AG08395 (cell line): ENCODE data around the gene POU2F2.
"Not testable (repeated sequence)": the region's sequence is repeated elsewhere in the genome, so short reads cannot be mapped to it uniquely, and the experiment has no call there.

Experiments
- DNase-seq: peaks from one replicate; pipeline ENCODE4 v3.0.0; 2012; ENCODE audit warnings: mixed read lengths, low spot score

POU2F2 gene

DNA sequence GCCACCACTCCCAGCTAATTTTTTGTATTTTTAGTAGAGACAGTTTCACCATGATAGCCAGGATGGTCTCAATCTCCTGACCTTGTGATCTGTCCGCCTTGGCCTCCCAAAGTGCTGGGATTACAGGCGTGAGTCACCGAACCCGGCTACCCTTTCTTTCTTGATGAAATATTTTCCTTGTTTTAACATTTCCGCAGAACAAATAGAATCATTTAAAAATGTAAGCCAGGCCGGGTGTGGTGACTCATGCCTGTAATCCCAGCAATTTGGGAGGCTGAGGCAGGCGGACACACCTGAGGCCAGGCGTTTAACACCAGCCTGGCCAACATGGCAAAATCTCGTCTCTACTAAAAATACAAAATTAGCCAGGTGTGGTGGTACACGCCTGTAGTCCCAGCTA lies 32.0 kb downstream of the POU2F2 start:
- not testable (repeated sequence) for DNase-seq

DNA sequence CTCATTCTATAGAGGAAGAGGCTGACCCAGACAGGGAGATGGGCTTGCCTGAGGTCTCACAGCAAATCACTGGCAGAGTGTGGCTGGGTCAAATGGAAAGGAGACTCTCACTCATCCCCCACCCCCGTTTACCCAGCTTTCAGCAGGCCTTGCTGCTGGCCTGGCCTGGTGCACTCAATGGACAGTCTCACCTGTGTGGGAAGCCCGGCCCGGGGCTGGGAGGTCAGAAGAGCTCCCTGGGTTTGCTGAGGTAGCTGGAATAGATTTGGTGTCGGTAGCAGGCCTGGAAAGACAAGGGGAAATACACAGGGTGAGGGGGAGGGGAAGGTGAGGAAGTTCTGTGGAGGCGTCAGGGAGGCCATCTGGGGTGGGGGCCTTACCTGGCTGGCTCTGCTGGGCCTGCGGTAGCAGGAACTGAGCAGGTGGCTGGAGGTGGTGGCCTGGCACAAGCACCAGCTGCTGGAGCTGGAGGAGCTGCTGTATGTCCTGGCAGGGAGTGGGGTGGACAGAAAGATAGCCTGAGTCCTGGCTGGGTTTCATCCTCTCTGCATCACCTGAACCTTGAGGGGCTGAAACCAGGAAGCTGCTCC lies 32.8 kb downstream of the POU2F2 start:
- no peak for DNase-seq

DNA sequence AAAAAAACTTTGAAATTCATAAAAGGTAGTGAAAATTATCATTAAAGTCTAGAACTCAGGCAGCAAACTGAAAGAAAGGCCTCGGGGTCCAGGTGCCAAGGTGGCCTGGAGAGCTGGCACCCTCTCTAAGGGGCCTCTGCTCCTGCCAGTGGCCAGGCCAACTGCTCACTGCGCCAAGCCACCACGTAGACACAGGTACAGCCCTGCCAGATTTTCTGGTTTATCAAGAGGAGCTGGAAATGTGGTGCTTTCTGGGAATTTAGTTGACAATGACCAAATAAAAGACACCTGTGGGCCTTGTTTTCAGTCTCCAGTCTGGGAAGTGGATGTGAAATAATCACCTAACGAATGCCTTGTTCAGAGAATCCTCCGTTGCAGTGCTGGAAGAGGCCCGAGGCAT lies 33.5 kb downstream of the POU2F2 start:
- DNase-seq: no peak

DNA sequence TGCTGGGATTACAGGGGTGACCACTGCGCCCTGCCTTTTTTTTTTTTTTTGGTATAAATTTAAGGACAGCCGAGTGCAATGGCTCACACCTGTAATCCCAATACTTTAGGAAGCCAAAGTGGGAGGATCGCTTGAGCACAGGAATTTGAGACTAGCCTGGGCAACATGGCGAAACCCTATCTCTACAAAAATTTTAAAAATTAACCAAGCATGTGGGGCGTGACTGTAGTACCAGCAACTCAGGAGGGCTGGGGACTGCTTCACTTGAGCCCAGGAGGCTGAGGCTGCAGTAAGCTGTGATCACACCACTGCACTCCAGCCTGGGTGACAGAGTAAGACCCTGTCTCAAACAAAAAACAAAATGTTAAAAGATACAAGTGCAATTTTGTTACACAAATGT lies 34.8 kb downstream of the POU2F2 start:
- DNase-seq: no peak

DNA sequence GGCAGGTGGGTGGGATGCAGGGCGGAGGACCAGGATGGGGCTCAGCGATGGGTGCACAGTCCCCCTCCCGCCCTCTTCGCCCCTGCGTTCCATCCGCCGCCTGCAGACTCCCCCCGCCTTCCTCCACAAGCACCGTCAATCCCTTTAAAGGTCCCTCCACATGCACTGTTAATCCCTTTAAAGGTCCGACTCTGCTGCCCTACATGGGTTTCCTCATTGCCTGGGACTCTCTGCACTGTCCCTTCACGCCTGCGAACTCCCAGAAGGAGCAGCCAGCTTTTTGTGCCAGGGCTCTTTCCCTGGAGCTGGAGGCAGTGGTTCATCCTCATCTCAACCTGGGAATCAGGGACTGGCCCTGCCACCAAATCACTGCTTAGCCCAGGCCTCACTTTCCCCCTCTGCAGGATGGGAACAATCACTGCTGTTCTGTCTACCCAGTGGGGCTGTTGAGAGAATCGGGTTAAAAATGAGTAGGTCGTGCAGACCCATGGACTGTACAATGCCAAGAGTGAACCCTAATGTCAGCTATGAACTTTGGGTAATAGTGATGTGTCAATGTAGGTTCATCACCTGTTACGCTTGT lies 35.9 kb downstream of the POU2F2 start:
- no peak for DNase-seq

DNA sequence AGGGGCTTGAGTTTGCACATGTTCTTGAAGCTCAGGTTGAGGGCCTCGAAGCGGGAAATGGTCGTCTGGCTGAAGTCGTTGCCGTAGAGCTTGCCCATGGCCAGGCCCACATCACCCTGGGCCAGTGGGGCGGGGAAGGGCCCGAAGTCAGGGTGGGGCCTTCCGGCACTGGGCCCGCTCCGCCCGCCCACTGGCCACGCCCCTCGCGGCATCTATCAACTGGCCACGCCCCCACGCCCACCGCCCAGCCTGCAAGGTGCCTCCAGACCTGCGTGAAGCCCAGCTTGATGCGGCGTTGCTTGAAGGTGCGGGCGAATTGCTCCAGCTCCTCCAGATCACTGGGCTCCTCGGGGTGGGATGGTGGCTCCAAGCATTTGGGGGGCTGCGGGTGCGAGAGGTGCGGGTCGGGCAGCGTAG lies 36.4 kb downstream of the POU2F2 start:
- no peak for DNase-seq

DNA sequence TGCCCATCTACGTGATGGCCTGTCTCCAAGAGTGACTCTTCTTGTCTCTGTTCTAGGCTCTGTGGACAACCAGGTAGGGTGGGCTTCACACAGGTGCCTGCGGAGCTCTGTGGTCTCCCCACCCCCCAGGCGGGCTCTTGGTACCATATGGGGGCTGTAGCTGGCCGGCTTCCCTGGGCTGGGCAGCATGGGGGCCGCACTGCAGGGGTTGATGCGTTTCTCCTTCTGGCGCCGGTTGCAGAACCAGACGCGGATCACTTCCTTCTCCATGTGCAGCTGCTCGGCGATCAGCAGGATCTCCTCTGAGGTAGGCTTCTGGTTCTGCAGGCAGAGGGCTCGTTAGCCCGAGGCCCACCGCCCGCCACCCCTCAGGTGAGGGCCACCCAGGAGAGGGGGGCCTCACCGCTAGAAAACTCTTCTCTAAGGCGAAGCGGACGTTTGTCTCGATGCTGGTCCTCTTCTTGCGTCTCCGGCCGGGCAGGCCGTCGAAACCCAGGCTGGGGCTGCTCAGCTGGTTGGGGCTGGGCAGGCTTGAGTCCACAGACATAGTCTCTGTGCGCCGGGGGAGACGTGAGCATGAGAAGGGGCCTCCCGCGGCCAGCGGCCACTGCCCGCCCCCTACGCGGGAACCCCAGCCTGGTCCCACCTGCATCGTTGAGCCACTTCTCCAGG lies 37.0 kb downstream of the POU2F2 start:
- DNase-seq: no peak

DNA sequence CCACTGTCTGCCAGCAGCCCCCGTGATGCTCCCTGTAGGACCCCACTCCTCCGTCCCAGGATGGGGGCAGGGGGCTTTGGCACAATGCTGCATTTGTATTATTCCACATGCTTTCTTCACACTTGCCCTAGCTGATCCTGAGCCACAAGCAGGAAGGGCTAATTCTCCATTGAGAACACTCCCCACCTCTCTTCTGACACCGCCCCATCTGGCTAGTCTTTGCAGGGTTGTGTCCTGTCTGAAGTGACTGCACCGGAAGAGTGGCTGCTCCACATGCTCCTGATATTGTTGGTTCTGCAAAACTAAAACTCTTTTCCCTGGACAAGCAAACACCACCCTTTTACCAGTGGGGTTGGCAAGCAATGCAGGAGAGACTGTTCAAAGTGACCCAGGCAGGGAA lies 38.3 kb downstream of the POU2F2 start:
- DNase-seq: no peak

DNA sequence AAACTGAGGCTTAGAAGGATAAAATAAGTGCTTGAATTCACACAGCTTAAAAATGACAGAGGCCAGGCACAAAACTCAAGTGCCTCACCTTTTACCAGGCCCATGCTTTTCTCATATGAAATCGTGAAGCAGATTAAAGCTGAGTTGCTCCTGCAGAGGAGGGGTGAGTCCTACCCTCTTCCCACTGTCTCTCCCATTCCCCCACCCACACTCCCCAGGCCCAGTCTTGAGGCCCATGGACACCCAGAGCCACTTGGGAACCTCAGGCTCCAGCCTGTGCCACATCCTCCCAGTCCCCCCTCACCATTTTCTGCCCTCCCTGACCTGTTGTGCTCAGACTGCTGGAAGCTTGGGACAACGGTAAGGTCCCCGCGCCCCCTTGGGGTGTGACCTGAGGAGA lies 38.7 kb downstream of the POU2F2 start:
- DNase-seq: no peak

DNA sequence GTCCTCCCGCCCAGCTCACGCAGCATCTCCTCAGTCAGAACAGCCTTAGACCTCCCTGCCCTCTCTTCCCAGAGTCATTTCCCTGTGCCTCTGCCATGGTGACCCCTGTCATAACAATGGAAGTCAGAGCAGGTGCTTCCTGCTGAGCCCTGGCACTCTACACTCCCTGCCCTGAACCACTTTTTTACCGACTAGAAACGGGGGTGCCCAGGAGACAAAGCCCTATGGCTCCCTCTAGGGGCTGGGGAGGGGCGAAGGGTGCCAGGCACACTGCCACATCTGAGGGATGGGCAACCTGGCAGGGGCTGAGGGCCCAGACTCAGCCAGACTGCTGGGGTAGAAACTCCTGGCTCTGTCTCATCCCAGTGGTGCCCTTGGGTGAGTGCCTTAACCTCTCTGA lies 39.9 kb downstream of the POU2F2 start:
- no peak for DNase-seq

DNA sequence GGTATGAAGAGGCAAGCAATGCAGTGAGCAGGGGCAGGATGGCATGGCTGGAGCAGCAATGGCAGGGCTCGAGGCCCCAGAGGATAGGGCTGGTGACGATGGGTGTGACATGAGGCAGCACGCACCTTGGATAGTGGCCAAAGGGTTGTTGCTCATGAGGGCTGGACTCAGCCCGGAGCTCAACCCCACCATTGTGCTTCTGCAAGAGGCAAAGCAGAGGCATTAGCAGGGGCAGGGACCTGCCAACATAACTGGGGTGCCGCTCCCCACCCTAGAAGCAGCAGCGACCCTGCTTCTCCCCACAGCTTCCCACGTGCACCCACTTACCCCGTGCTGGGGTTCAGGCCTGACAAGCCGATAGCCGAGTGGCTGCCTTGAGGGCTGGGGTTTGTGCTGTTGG lies 40.5 kb downstream of the POU2F2 start:
- peak; percentile 64 for DNase-seq

DNA sequence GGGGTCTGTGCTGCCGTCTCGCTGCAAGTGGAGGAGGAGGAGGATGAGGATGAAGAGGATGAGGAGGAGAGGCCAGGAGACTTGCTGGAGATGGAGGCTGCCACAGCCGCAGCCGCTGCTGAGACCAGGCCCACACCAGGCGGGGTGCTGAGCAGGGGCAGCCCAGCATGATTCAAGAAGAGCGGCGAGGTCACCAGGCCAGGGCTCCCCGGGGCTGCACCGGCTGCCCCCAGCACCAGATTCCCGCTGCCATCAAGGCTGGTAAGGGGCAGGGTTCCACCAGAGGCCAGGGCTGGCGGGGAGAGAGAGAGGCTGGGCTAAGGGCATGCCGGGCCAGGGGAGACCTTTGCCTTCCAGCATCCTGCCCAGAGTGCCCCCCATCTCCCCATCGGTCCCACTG lies 40.9 kb downstream of the POU2F2 start:
- DNase-seq: no peak

DNA sequence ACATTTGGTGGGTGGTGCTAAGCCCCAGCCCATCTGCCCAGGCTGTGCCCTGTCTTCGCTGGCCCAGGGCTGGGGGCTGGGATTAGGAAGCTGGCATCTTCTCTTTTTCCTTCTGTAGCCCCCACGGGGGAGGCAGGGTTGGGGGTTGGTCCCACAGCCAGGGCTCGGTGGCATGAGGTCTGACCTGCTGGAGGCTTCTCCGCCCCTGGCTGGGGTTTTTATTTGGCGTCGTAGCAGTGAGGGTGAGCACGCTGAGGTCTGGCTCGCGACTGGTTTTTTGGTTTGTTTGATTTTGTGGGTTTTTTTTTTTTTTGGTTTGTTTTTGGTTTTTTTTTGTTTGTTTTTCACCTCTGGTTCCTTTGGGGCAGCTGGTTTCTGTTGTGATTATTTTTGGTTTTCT lies 41.6 kb downstream of the POU2F2 start:
- DNase-seq: no peak

DNA sequence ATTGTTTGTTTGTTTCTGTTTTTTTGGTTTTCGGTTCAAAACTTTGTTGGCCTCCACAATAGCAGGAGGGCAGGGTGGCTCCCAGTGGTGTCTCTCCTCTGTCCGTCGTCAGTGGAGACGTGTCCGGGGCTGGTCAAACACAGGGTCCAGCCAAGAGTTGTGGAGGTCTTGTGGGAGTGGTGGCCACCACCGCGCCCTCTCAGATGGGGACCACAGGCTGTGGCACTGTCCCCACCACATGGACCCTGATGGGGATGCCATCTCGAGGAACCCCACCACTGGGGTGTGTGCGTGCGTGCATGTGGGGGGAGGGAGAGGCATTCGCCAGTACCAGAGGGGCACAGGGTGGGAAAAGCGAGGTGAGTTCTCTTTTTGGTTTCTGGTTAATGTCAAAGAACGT lies 42.5 kb downstream of the POU2F2 start:
- DNase-seq: no peak

DNA sequence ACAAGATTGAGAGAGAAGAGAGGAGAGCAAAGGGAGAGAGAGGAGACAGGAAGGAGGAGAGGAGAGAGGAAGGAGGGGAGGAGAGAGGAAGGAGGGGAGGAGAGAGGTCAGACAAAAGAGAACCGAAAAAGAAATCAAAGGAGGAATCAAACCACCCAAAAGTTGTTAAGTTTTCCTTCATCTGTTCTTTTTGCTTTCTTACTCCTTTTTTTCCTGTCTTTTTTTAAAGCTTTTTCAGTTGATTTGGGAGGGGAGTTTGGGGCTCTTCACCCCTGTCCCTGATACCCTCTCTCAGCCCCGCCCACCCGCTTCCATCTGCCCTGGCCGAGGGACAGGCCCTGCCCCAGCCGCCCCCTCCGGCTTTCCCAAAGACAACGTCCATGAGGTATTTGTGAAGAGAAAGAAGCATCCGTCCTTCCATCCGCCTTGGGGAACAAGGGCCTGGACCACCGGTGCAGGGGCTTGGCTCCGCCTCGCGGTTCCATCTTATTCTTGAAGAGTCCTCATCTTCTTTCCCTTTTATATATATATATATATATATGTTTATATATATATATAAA lies 43.0 kb downstream of the POU2F2 start:
- no peak for DNase-seq

DNA sequence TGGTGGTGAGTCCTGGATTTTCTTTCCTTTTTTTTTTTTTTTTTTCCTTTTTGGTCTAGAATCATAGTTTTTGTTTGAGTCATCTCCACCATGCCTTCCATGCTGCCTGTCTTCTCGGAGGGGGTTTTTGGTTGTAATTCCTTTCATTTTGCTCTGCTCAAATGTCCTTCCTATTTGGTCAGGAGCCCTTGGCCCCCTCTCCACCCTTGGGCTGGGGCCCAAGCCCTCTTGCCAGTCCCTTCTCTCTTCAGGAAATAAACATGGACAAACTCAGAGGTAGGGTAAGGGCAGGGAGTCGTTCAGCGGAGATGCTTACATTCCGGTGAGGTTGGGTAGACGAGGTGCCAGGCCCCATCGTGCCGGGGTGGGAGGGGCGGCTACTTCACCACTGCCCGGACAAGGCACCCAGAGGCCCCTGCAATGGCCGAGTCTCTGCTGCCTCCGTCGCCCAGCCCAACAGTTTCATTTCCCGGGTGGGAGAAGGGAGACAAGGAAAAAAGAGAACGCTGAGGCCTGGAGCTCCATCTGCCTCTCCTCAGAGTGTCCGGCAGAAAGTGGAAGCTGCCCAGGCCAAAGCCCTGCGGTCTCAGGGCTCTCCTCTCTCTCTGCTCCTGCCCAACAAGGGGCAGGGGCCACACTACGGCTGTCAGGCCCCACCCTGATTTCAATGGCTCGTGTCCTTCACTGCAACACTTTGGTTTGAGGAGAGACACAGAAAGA lies 43.6 kb downstream of the POU2F2 start:
- DNase-seq: peak; percentile 84

DNA sequence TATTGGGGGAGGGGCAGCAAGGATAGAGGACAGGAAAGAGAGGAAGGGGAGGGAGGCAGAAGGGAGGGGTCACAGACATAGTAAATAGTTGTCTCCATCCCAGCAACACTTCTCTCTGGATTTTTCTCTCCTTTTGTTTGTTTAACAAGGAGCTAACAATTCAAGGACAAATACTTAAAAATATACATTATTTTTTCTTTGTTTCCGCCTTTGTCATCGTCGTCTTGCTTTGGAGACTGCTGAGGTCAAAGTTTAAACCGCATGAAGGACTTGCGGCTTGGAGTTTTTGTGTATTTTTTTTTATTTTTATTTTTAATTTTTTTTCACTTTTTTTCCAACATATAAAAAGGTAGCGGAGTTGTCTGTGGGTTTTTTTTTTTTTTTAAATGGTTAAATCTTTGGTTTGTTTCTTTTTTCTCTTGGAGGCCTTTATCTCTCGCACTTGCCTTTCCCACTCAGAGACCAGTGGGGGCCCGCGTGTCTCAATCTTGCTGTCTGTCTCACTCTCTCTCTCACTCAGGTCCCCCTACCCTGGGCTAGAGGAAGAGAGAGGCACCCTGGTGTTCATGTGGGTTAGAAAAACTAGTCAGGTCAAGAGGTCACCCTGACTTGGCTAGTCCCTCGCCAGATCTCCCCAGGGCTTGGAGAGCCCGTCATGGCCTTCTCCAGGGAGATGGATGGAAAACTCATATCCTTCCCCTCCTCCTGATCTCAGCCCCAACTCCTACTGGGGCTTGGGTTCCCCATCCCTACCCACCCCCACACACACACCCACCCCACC lies 45.3 kb downstream of the POU2F2 start:
- no peak for DNase-seq

DNA sequence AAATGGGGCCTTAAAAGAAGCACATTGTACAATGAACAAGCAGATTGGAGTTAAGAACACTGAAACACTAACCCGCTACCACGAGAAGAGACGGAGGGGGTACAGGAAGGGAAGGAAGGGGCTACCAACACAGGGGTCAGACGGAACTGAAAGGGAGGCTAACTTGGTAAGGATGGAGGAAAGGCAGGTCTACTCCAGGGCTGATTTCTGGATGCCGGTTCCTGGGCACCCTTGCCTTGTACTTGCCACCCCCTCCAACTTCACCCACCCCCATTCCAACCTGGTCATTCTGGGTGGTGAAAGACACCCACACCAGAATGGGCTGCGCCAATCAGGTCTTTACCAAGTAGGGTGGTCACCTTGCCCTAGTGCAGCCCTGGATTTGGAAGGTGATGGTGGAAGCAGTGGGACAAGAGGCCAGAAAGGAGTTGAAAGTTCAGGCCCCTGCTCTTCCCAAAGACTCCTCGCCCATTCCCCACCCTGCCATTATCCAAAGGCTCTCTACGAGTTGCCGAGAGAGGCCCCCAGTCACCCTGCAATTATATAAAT lies 46.0 kb downstream of the POU2F2 start:
- DNase-seq: no peak

DNA sequence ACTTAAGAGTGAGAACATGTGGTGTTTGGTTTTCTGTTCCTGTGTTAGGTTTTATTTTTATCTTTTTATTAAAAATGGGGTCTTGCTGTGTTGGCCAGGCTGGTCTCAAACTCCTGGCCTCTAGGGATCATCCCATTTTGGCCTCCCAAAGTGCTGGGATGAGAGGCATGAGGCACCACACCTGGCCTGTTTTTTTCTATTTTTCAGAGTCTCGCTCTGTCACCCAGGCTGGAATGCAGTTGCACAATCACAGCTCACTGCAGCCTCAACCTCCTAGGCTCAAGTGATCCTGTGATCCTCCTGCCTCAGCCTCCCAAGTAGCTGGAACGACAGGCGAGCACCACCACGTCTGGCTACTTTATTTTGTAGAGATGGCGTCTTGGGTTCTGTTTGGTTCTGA lies 48.7 kb downstream of the POU2F2 start:
- no peak for DNase-seq

DNA sequence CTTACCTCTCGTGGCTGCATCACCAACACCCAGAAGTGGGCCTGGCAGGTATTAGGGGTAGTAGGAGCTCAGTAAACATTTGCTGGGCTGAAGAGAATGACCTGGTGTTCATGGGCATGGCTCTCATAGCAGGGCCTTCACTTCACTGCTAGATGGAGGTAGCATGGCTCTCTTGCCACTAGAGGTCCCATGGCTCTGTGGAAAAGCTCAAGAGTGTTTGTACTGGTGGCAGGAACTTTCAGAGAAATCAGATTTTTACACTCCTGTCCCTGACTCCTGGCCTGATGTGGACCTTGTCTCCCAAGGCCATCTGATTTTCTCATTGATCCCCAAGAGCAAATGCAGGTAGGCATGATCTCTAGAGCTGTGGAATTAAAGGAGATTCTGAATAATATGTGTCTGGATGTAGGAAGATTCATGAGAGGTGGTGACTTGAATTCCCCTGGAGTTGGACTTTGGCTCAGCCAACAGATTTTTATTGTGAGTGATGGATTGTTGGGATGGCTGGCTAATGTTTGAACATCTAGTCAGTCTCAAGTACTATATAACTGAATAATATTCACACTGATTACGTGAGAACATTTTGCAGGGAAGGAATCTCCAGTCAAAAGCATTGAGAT lies 50.6 kb downstream of the POU2F2 start:
- peak; percentile 76 for DNase-seq

DNA sequence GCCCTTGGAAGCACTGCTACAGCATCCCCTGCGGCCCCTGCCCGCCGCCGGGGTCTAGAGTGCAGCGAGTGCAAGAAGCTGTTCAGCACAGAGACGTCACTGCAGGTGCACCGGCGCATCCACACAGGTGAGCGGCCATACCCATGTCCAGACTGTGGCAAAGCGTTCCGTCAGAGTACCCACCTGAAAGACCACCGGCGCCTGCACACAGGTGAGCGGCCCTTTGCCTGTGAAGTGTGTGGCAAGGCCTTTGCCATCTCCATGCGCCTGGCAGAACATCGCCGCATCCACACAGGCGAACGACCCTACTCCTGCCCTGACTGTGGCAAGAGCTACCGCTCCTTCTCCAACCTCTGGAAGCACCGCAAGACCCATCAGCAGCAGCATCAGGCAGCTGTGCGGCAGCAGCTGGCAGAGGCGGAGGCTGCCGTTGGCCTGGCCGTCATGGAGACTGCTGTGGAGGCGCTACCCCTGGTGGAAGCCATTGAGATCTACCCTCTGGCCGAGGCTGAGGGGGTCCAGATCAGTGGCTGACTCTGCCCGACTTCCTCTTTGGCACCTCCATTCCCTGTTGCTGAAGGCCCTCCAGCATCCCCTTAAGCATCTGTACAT lies 51.4 kb downstream of the POU2F2 start:
- no peak for DNase-seq
